A549 (cell line): ENCODE results near the gene REPS1. TPM values are rescaled to one million over a fixed set of nuclear protein-coding genes. Genes with fewer than 3 reads are reported as not detected.

Source experiments
- ATAC-seq, 2 experiments: fragments of 200-7000 bp in 1 of 2; fragments of >200 bp in 1 of 2; cut with Nextera tagmentation in 1 of 2; cut with Tn5 transposase in 1 of 2; 3 replicates each; pipeline versions ENCODE4 v1.8.0 to v1.9.1; 2018 to 2020; ENCODE audit warnings: mild to moderate bottlenecking in 1 of 2, moderate library complexity in 1 of 2
- CTCF ChIA-PET: fragments of 300-600 bp; sonication (Branson Sonifier 250); formaldehyde crosslinking; extraction: SDS; loops from one replicate; lab custom pipeline; 2021; ENCODE audit warnings: antibody characterized with exemption, inconsistent platforms; lab: Yijun Ruan, JAX
- POLR2A ChIA-PET: fragments of 350-600 bp; formaldehyde crosslinking; extraction: SDS; loops from one replicate; lab custom pipeline; 2021; ENCODE audit warnings: antibody characterized with exemption, inconsistent platforms; lab: Yijun Ruan, JAX
- DNase-seq, 2 experiments: peaks; one replicate each; pipeline versions ENCODE4 v3.0.0 to v3.0.0-alpha.2; 2011 to 2016; ENCODE audit warnings: low read depth in 1 of 2, low spot score in 1 of 2
- FAIRE-seq: peaks from 2 replicates; lab custom pipeline; 2011; peaks lifted over from hg19 to GRCh38; lab: Jason Lieb, UNC
- H3K27ac ChIP-seq, 2 experiments: fragments of >200 bp; sonication (Bioruptor Twin); formaldehyde crosslinking; 3 replicates each; pipeline ENCODE4 v1.5.1; 2016 to 2017
- H3K4me1 ChIP-seq: fragments of >200 bp; sonication (Bioruptor Twin); formaldehyde crosslinking; 3 replicates; pipeline ENCODE4 v1.6.1; 2016
- H3K4me2 ChIP-seq: fragments of >200 bp; sonication (Bioruptor Twin); formaldehyde crosslinking; 3 replicates; pipeline ENCODE4 v1.6.1; 2016
- H3K4me3 ChIP-seq: fragments of >200 bp; sonication (Bioruptor Twin); formaldehyde crosslinking; 3 replicates; pipeline ENCODE4 v1.5.1; 2016
- H3K9me3 ChIP-seq: fragments of >200 bp; sonication (Bioruptor Twin); formaldehyde crosslinking; 3 replicates; pipeline ENCODE4 v1.6.1; 2016
- CBX8 ChIP-seq: fragments of 200-600 bp; sonication (generic); IDR thresholded peaks from 2 replicates; pipeline ENCODE4 v1.6.1; 2016
- CEBPB ChIP-seq, 2 experiments: fragments of >200 bp in 1 of 2; sonication (Bioruptor Twin) in 1 of 2; formaldehyde crosslinking in 1 of 2; IDR thresholded peaks; 2 replicates each; pipeline ENCODE4 v1.6.1; 2012 to 2016
- CHD2 ChIP-seq: fragments of 150-350 bp; IDR thresholded peaks from 2 replicates; pipeline ENCODE4 v1.6.1; 2014; ENCODE audit warnings: low read length; ENCODE audit not compliant: partially characterized antibody
- CHD4 ChIP-seq: fragments of 200-600 bp; sonication (generic); IDR thresholded peaks from 2 replicates; pipeline ENCODE4 v1.6.1; 2016; ENCODE audit warnings: antibody characterized with exemption, mild to moderate bottlenecking, borderline replicate concordance
- EHMT2 ChIP-seq: fragments of 200-600 bp; sonication (generic); IDR thresholded peaks from 2 replicates; pipeline ENCODE4 v1.6.1; 2016; ENCODE audit warnings: antibody characterized with exemption, low read depth, mild to moderate bottlenecking, moderate library complexity
- ELK1 ChIP-seq: fragments of 150-350 bp; IDR thresholded peaks from 2 replicates; pipeline ENCODE4 v1.6.1; 2014; ENCODE audit warnings: low read depth, mild to moderate bottlenecking, low read length
- EP300 ChIP-seq, 2 experiments: fragments of >200 bp; sonication (Bioruptor Twin); formaldehyde crosslinking; IDR thresholded peaks; 2 replicates in 1 of 2; 3 replicates in 1 of 2; pipeline ENCODE4 v1.6.1; 2016 to 2017
- FOSB ChIP-seq: fragments of 250-450 bp; sonication (Bioruptor Pico); IDR thresholded peaks from 2 replicates; pipeline ENCODE4 v1.5.0; 2020; ENCODE audit warnings: mild to moderate bottlenecking, moderate library complexity
- GATA3 ChIP-seq: IDR thresholded peaks from 2 replicates; pipeline ENCODE4 v1.6.1; 2012; ENCODE audit warnings: borderline replicate concordance
- HOXB5 ChIP-seq: fragments of 250-450 bp; sonication (Bioruptor Pico); IDR thresholded peaks from 2 replicates; pipeline ENCODE4 v1.5.0; 2020; ENCODE audit warnings: mild to moderate bottlenecking, moderate library complexity
- JUNB ChIP-seq: fragments of >200 bp; sonication (Bioruptor Twin); formaldehyde crosslinking; IDR thresholded peaks from 2 replicates; pipeline ENCODE4 v1.6.1; 2016
- MAFK ChIP-seq: fragments of 450-650 bp; IDR thresholded peaks from 2 replicates; pipeline ENCODE4 v1.6.1; 2014; ENCODE audit not compliant: partially characterized antibody
- MYC ChIP-seq: IDR thresholded peaks from 2 replicates; pipeline ENCODE4 v1.6.1; 2012; ENCODE audit warnings: mild to moderate bottlenecking, inconsistent platforms, low read length, improper control_type of control experiment, borderline replicate concordance
- NPAS2 ChIP-seq: fragments of 250-450 bp; sonication (Bioruptor Pico); IDR thresholded peaks from 2 replicates; pipeline ENCODE4 v1.8.0; 2022; ENCODE audit warnings: mild to moderate bottlenecking, moderate library complexity, borderline replicate concordance
- RARB ChIP-seq: fragments of 250-450 bp; sonication (Bioruptor Pico); IDR thresholded peaks from 2 replicates; pipeline ENCODE4 v1.8.0; 2021; ENCODE audit warnings: mild to moderate bottlenecking, moderate library complexity
- RFX5 ChIP-seq: fragments of 450-650 bp; IDR thresholded peaks from 2 replicates; pipeline ENCODE4 v1.7.1; 2014; ENCODE audit warnings: antibody characterized with exemption, mild to moderate bottlenecking, moderate library complexity
- TFCP2L1 ChIP-seq: fragments of 250-450 bp; sonication (Bioruptor Pico); IDR thresholded peaks from 2 replicates; pipeline ENCODE4 v1.5.0; 2021; ENCODE audit warnings: mild to moderate bottlenecking
- TP53 ChIP-seq: fragments of 250-450 bp; sonication (Bioruptor Pico); IDR thresholded peaks from 2 replicates; pipeline ENCODE4 v1.5.0; 2021; ENCODE audit warnings: mild to moderate bottlenecking, moderate library complexity
- USF2 ChIP-seq: fragments of 450-650 bp; IDR thresholded peaks from 2 replicates; pipeline ENCODE4 v1.6.1; 2014; ENCODE audit warnings: antibody characterized with exemption
- ZNF302 ChIP-seq: fragments of 250-450 bp; sonication (Bioruptor Pico); IDR thresholded peaks from 2 replicates; pipeline ENCODE4 v1.9.0; 2021; ENCODE audit warnings: inconsistent platforms, mild to moderate bottlenecking, moderate library complexity
- ZSCAN20 ChIP-seq: fragments of 250-450 bp; sonication (Bioruptor Pico); IDR thresholded peaks from 2 replicates; pipeline ENCODE4 v1.8.0; 2022; ENCODE audit warnings: mild to moderate bottlenecking, moderate library complexity
- WGBS: methylation state at CpG from one replicate; pipeline ENCODE4 v1.1.6; 2017; ENCODE audit errors: missing lambda C conversion rate; 5-methylcytosine and 5-hydroxymethylcytosine counted together
- polyA plus RNA-seq, 4 experiments: library from polyadenylated mRNA; depleted of rRNA in 3 of 4; stranded (reverse); fragments of >200 nt; fragmentation: RNase III in 1 of 4; extraction: RNeasy Plus Mini Kit Qiagen cat#74134 plus additional on column Dnase treatment in 1 of 4; gene quantifications; 2 replicates in 3 of 4; 3 replicates in 1 of 4; pipeline ENCODE4 v1.2.3, GENCODE V29; 2011 to 2017
- TF ChIP-seq, protein P1 (sequence below): fragments of 250-450 bp; sonication (Bioruptor Pico); IDR thresholded peaks from 2 replicates; pipeline ENCODE4 v1.5.0; 2021; ENCODE audit warnings: mild to moderate bottlenecking, moderate library complexity, borderline replicate concordance
- TF ChIP-seq, protein P2 (sequence below): fragments of >200 bp; sonication (Bioruptor Twin); formaldehyde crosslinking; IDR thresholded peaks from 3 replicates; pipeline ENCODE4 v1.6.1; 2016

Gene REPS1
- polyA plus RNA-seq, 2 of the 4 experiments (the other 2 are of a cell fraction): 16.3 to 36.4 TPM

DNA sequence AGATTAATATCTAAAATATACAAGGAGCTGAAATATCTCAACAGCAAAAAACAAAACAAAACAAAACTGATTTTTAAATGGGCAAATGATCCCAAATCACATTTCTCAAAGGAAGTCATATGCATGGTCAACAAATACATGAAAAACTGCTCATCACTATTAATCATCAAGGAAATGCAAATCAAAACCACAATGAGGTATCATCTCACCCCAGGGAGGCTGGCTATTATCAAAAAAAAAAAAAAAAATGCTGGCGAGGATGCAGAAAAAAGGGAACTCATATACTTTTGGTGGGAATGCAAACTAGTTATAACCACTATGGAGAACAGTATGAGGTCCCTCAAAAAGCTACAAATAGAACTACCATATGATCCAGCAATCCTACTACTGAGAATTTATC lies 34.6 kb downstream of the REPS1 start:
- no peaks in the 10 kb centered on the region for H3K9me3 ChIP-seq
- H3K27ac ChIP-seq: no peak overlapping the region
- no peak overlapping the region for H3K4me2 ChIP-seq
- TF ChIP-seq TP53 (no peak), EP300 (IDR thresholded peaks at IDR 0.05) (no peak), MYC (no peak), FOSB (CRISPR knock-in tag) (no peak), MAFK (no peak), TFCP2L1 (no peak), RARB (CRISPR knock-in tag) (no peak)
- TF ChIP-seq, protein P1, sequence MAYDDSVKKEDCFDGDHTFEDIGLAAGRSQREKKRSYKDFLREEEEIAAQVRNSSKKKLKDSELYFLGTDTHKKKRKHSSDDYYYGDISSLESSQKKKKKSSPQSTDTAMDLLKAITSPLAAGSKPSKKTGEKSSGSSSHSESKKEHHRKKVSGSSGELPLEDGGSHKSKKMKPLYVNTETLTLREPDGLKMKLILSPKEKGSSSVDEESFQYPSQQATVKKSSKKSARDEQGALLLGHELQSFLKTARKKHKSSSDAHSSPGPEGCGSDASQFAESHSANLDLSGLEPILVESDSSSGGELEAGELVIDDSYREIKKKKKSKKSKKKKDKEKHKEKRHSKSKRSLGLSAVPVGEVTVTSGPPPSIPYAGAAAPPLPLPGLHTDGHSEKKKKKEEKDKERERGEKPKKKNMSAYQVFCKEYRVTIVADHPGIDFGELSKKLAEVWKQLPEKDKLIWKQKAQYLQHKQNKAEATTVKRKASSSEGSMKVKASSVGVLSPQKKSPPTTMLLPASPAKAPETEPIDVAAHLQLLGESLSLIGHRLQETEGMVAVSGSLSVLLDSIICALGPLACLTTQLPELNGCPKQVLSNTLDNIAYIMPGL (CRISPR knock-in tag): no peak
- WGBS: 88% methylated on average over 1 of the region's 1 CpG
- ATAC-seq: no peak
- no peak overlapping the region for H3K4me3 ChIP-seq
- DNase-seq: no peak
- ChIA-PET POLR2A (no interaction called here), CTCF (no interaction called here)
- FAIRE-seq: no peak
- H3K4me1 ChIP-seq: peaks cover 39% of the 10 kb centered on the region

- Histone ChIP-seq H3K4me3 (no peak overlapping the region), H3K4me2 (peak overlapping the region; percentile 39; the same call in 2 of the 3 replicates), H3K9me3 (no peaks in the 10 kb centered on the region), H3K4me1 (peaks cover 40% of the 10 kb centered on the region), H3K27ac (no peak overlapping the region)
- no peak for FAIRE-seq
- ChIA-PET POLR2A (no interaction called here), CTCF (no interaction called here)
- DNase-seq: peak in 1 of 2 experiments; percentile 34
- TF ChIP-seq HOXB5 (CRISPR knock-in tag) (no peak), ELK1 (no peak), MAFK (no peak), TP53 (no peak), EHMT2 (no peak), EP300 (IDR thresholded peaks at IDR 0.05) (no peak), NPAS2 (CRISPR knock-in tag) (no peak), ZSCAN20 (no peak), RFX5 (no peak), CHD2 (no peak), JUNB (no peak), USF2 (no peak), CEBPB (IDR thresholded peaks at IDR 0.05) (no peak), ZNF302 (no peak), CBX8 (no peak), GATA3 (no peak), FOSB (CRISPR knock-in tag) (no peak), CHD4 (no peak)
- TF ChIP-seq, protein P2, sequence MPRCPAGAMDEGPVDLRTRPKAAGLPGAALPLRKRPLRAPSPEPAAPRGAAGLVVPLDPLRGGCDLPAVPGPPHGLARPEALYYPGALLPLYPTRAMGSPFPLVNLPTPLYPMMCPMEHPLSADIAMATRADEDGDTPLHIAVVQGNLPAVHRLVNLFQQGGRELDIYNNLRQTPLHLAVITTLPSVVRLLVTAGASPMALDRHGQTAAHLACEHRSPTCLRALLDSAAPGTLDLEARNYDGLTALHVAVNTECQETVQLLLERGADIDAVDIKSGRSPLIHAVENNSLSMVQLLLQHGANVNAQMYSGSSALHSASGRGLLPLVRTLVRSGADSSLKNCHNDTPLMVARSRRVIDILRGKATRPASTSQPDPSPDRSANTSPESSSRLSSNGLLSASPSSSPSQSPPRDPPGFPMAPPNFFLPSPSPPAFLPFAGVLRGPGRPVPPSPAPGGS: no peak
- ATAC-seq: peak in 1 of 2 experiments; percentile 67; a peak in 4 of 6 replicates
- WGBS: 13% methylated on average over 1 of the region's 1 CpG
These were observed 39.4 kb downstream of the REPS1 start for GRCh38 chr6:138948546-138949179.
